Keratinocyte (primary cell): ENCODE measurements around the gene IGF2BP2. TPM values are rescaled to one million over a fixed set of nuclear protein-coding genes. Genes with fewer than 3 reads are reported as not detected.

ENCODE experiments used
- DNase-seq: peaks from one replicate; pipeline ENCODE4 v3.0.0-alpha.2; 2011; ENCODE audit warnings: low read depth, missing footprints, low spot score
- FAIRE-seq: peaks from 2 replicates; lab custom pipeline; 2011; peaks lifted over from hg19 to GRCh38; lab: Jason Lieb, UNC
- H2AFZ ChIP-seq: 2 replicates; pipeline ENCODE4 v1.6.0; 2012; ENCODE audit warnings: low read length, control low read depth, inconsistent platforms; ENCODE audit not compliant: control insufficient read depth
- H3K27ac ChIP-seq: 2 replicates; pipeline ENCODE4 v1.5.1; 2011; ENCODE audit warnings: low read length; ENCODE audit not compliant: control insufficient read depth, insufficient read depth
- H3K27me3 ChIP-seq: 3 replicates; pipeline ENCODE4 v1.6.0; 2011; ENCODE audit warnings: low read length; ENCODE audit not compliant: control insufficient read depth, insufficient read depth; ENCODE audit errors: extremely low read depth
- H3K36me3 ChIP-seq, 2 experiments: 2 replicates in 1 of 2; 3 replicates in 1 of 2; pipeline ENCODE4 v1.5.1; 2011; ENCODE audit warnings: low read length in 2 of 2, mild to moderate bottlenecking in 1 of 2; ENCODE audit not compliant: control insufficient read depth in 2 of 2, insufficient read depth in 2 of 2; ENCODE audit errors: extremely low read depth in 1 of 2
- H3K4me1 ChIP-seq: 3 replicates; pipeline ENCODE4 v1.5.1; 2011; ENCODE audit warnings: low read length; ENCODE audit not compliant: control insufficient read depth, insufficient read depth; ENCODE audit errors: extremely low read depth
- H3K4me2 ChIP-seq: 3 replicates; pipeline ENCODE4 v1.6.0; 2011; ENCODE audit warnings: low read depth, low read length; ENCODE audit not compliant: control insufficient read depth, insufficient read depth; ENCODE audit errors: extremely low read depth
- H3K4me3 ChIP-seq, 3 experiments: fragments of 200-600 bp in 1 of 3; sonication (generic) in 1 of 3; 2 replicates in 2 of 3; 3 replicates in 1 of 3; pipeline ENCODE4 v1.5.1; 2011 to 2016; ENCODE audit warnings: low read length in 3 of 3, mild to moderate bottlenecking in 3 of 3, control low read depth in 2 of 3, inconsistent platforms in 1 of 3, low read depth in 1 of 3, mixed read lengths in 1 of 3, mixed run types in 1 of 3, moderate library complexity in 1 of 3; ENCODE audit not compliant: control insufficient read depth in 2 of 3, insufficient read depth in 2 of 3; ENCODE audit errors: extremely low read depth in 1 of 3
- H3K79me2 ChIP-seq: 2 replicates; pipeline ENCODE4 v1.6.0; 2012; ENCODE audit warnings: low read length; ENCODE audit not compliant: control insufficient read depth, insufficient read depth
- H3K9ac ChIP-seq: 3 replicates; pipeline ENCODE4 v1.6.0; 2011; ENCODE audit warnings: low read length; ENCODE audit not compliant: control insufficient read depth, insufficient read depth; ENCODE audit errors: extremely low read depth
- H3K9me1 ChIP-seq: 3 replicates; pipeline ENCODE4 v1.6.0; 2011; ENCODE audit warnings: low read length; ENCODE audit not compliant: control insufficient read depth, insufficient read depth; ENCODE audit errors: extremely low read depth
- H3K9me3 ChIP-seq: 2 replicates; pipeline ENCODE4 v1.5.1; 2012; ENCODE audit warnings: low read depth, low read length; ENCODE audit not compliant: control insufficient read depth
- H4K20me1 ChIP-seq: 3 replicates; pipeline ENCODE4 v1.6.0; 2011; ENCODE audit warnings: low read length; ENCODE audit not compliant: control insufficient read depth, insufficient read depth; ENCODE audit errors: extremely low read depth
- EZH2 ChIP-seq: IDR thresholded peaks from one replicate; pipeline ENCODE4 v1.6.1; 2012; ENCODE audit warnings: inconsistent platforms, mild to moderate bottlenecking, low read length, moderate library complexity
- dilution Hi-C: fragments of 300-500 bp; cut with MboI; formaldehyde crosslinking; loops from one replicate; pipeline ENCODE4 v1.7.0; 2020; ENCODE audit warnings: low sequenced_read_pairs; ENCODE audit not compliant: extremely low pct_ligation_motif_present
- polyA plus RNA-seq, 5 experiments: library from polyadenylated mRNA; depleted of rRNA in 3 of 5; stranded (reverse) in 3 of 5; stranded (forward) in 1 of 5; unstranded in 1 of 5; fragments of >200 nt; gene quantifications; 1 replicate in 1 of 5; 2 replicates in 3 of 5; 3 replicates in 1 of 5; pipeline versions ENCODE4 v1.2.1 to v1.2.3, GENCODE V29; 2011 to 2012; ENCODE audit warnings: missing spikeins in 2 of 5, low read depth in 1 of 5, low replicate concordance in 1 of 5
- TF ChIP-seq, protein P1 (sequence below), 3 experiments: IDR thresholded peaks in 1 of 3; conservative IDR thresholded peaks in 1 of 3; optimal IDR thresholded peaks in 1 of 3; 2 replicates in 2 of 3; 3 replicates in 1 of 3; pipeline versions ENCODE3 to v1.5.1; 2011; ENCODE audit warnings: low read length in 3 of 3, mild to moderate bottlenecking in 3 of 3, moderate library complexity in 2 of 3, control low read depth in 1 of 3, inconsistent platforms in 1 of 3; ENCODE audit not compliant: insufficient read depth in 2 of 3; ENCODE audit errors: extremely low read depth in 1 of 3

IGF2BP2 gene
- polyA plus RNA-seq, 1 donor (not counting 4 experiments of a cell fraction or from before 2014, with no cell fraction given), result 21.2 TPM

DNA sequence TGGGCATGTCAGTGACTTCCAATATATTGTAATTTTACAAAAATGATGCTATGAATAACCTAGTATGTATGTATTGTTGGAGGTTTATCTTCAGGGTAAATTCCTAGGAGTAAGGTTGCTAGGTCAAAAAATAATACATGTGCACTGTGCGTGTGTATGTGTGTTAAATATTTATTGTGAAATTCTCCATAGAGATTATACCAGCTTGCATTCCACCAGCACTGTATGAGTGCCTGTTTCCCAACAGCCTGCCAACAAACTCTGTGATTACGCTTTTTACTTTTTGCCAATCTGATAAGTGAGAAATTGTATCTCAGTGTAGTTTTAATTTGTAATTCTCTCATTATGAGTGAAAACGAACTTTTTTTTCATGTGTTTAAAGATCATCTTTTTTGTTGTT lies 12.6 kb upstream of the IGF2BP2 start:
- no peak for DNase-seq
- no peak for FAIRE-seq
- dilution Hi-C loops, result no loop called here
- Histone ChIP-seq H2AFZ (no peak overlapping the region), H3K27me3 (no peaks in the 10 kb centered on the region), H3K36me3 (no peaks in the 10 kb centered on the region), H3K4me1 (no peaks in the 10 kb centered on the region), H3K4me2 (no peak overlapping the region), H3K9me1 (no peaks in the 10 kb centered on the region), H4K20me1 (no peaks in the 10 kb centered on the region), H3K27ac (no peak overlapping the region), H3K9ac (no peak overlapping the region), H3K79me2 (no peaks in the 10 kb centered on the region), H3K4me3 (no peak overlapping the region), H3K9me3 (no peaks in the 10 kb centered on the region)
- TF ChIP-seq, protein P1, sequence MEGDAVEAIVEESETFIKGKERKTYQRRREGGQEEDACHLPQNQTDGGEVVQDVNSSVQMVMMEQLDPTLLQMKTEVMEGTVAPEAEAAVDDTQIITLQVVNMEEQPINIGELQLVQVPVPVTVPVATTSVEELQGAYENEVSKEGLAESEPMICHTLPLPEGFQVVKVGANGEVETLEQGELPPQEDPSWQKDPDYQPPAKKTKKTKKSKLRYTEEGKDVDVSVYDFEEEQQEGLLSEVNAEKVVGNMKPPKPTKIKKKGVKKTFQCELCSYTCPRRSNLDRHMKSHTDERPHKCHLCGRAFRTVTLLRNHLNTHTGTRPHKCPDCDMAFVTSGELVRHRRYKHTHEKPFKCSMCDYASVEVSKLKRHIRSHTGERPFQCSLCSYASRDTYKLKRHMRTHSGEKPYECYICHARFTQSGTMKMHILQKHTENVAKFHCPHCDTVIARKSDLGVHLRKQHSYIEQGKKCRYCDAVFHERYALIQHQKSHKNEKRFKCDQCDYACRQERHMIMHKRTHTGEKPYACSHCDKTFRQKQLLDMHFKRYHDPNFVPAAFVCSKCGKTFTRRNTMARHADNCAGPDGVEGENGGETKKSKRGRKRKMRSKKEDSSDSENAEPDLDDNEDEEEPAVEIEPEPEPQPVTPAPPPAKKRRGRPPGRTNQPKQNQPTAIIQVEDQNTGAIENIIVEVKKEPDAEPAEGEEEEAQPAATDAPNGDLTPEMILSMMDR (optimal IDR thresholded peaks at IDR 0.05 in 1 of 3, IDR thresholded peaks at IDR 0.05 in 1 of 3, conservative IDR thresholded peaks at IDR 0.05 in 1 of 3; ENCODE audit: extremely low read depth in 1 of 3, insufficient read depth in 2 of 3, low read length in 3 of 3), result no peak
- TF ChIP-seq EZH2, result no peak

DNA sequence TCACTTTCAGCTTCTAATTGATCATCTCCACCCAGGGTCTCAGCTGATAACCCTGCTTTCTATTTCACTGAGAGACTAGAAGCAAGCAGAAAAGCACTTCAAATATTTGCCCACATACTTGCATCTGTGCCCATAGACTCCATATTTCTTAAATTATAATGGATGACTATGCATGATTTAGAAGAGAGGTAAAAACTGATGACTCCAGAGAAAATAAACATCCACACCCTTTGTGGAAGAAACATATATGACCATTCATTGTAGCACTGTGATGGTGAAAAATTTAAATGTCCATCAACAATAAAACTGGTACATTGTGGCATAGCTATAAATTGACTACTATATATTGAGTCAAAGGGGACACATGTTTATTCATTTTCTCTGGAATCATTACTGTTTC lies 7.1 kb upstream of the IGF2BP2 start:
- H3K79me2 ChIP-seq, result peaks cover 4% of the 10 kb centered on the region
- no peaks in the 10 kb centered on the region for H3K9me3 ChIP-seq
- DNase-seq (no peak), FAIRE-seq (no peak)
- peaks cover 3 to 5% of the 10 kb centered on the region in 2 experiments for H3K36me3 ChIP-seq
- no peaks in the 10 kb centered on the region for H4K20me1 ChIP-seq
- H3K9ac ChIP-seq, result no peak overlapping the region
- H3K9me1 ChIP-seq, result no peaks in the 10 kb centered on the region
- no peak overlapping the region for H3K4me2 ChIP-seq
- no peak overlapping the region for H2AFZ ChIP-seq
- H3K27me3 ChIP-seq, result no peaks in the 10 kb centered on the region
- no peaks in the 10 kb centered on the region for H3K4me1 ChIP-seq
- no peak overlapping the region for H3K27ac ChIP-seq
- TF ChIP-seq, protein P1 (optimal IDR thresholded peaks at IDR 0.05 in 1 of 3, IDR thresholded peaks at IDR 0.05 in 1 of 3, conservative IDR thresholded peaks at IDR 0.05 in 1 of 3; ENCODE audit: extremely low read depth in 1 of 3, insufficient read depth in 2 of 3, low read length in 3 of 3), result no peak
- TF ChIP-seq EZH2, result no peak
- dilution Hi-C loops, result no loop called here
- no peak overlapping the region for H3K4me3 ChIP-seq
